ENCODE data around the gene QRICH2.

Gene QRICH2

DNA sequence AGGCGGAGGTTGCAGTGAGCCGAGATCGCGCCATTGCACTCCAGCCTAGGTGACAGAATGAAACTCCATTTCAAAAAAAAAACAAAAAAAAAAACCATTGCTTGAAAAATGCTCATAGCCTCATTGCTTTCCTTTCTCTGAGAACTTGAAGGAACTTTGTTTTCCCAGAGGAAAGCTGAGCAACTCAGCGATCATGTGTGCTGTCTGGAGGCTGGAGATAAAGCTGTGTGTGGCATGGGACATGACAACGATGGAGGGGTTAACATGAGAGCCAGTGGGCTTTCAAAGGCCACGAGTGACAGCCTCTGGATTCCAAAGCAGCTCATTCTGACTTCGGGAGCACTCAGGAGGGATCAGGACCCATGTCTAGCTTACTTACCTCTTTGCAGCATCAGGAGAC is 21.6 kb upstream of the QRICH2 start:
- TF ChIP-seq, protein P1, sequence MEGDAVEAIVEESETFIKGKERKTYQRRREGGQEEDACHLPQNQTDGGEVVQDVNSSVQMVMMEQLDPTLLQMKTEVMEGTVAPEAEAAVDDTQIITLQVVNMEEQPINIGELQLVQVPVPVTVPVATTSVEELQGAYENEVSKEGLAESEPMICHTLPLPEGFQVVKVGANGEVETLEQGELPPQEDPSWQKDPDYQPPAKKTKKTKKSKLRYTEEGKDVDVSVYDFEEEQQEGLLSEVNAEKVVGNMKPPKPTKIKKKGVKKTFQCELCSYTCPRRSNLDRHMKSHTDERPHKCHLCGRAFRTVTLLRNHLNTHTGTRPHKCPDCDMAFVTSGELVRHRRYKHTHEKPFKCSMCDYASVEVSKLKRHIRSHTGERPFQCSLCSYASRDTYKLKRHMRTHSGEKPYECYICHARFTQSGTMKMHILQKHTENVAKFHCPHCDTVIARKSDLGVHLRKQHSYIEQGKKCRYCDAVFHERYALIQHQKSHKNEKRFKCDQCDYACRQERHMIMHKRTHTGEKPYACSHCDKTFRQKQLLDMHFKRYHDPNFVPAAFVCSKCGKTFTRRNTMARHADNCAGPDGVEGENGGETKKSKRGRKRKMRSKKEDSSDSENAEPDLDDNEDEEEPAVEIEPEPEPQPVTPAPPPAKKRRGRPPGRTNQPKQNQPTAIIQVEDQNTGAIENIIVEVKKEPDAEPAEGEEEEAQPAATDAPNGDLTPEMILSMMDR (IDR thresholded peaks at IDR 0.05; ENCODE audit: insufficient read depth, low read depth, low read length, missing control alignments), result no peak
- no peak overlapping the region for H3K4me3 ChIP-seq (ENCODE audit: low read length)
- DNase-seq (ENCODE audit: low read depth), result no peak

DNA sequence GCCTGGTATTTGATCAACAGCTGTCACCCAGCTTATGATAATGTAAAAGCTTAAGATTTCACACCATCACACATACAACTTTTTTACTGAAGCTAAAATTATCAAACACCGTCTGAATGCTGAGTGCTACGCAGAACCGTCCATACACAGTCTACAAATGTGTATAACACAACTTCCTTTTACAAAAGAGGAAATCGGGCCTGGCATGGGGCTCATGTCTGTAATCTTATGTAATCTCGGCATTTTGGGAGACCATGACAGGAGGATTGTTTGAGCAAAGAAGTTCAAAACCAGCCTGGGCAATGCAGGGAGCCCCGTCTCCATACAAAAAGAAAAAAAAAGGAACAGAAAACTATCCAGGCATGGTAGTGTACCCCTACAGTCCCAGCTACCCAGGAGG is 19.6 kb upstream of the QRICH2 start:
- no peak overlapping the region for H3K4me3 ChIP-seq (ENCODE audit: low read length)
- TF ChIP-seq, protein P1 (IDR thresholded peaks at IDR 0.05; ENCODE audit: insufficient read depth, low read depth, low read length, missing control alignments), result no peak
- DNase-seq (ENCODE audit: low read depth), result no peak

DNA sequence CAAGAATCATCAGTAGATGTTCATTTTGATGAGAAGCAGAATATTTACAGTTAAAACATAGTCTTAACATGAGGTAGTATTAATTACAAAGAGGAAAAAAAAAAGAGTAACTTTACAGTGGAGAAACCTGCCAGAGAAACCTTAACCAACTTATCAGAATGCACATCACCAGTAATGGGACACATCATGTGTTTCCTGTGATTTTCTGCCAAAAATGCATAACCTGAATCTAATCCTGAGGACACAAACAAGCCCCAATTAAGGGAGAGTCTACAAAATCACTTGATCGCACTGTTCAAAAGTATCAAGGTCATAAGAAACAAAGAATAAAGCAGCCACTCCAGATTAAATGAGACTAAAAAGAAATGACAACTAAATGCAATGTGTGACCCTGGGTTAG is 18.2 kb upstream of the QRICH2 start:
- DNase-seq (ENCODE audit: low read depth), result no peak
- TF ChIP-seq, protein P1 (IDR thresholded peaks at IDR 0.05; ENCODE audit: insufficient read depth, low read depth, low read length, missing control alignments), result no peak
- no peak overlapping the region for H3K4me3 ChIP-seq (ENCODE audit: low read length)

DNA sequence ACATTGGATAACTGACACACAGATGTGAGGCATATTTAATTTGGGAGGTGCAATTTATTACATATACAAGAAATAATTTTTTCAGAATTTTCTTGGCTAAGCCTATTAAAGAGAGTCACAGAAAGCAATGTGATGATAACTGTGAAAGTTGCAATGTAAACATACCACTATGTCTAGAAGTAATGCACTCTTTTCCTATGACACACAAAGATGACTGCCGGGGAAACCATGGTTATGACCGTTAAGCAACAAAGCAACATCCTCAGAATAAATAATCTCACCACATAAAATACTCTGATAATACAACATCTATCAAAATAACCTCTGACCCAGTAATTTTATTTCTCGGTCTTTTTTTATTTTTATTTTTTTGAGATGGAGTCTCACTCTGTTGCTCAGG is 10.5 kb upstream of the QRICH2 start:
- no peak overlapping the region for H3K4me3 ChIP-seq (ENCODE audit: low read length)
- TF ChIP-seq, protein P1 (IDR thresholded peaks at IDR 0.05; ENCODE audit: insufficient read depth, low read depth, low read length, missing control alignments), result no peak
- no peak for DNase-seq (ENCODE audit: low read depth)

DNA sequence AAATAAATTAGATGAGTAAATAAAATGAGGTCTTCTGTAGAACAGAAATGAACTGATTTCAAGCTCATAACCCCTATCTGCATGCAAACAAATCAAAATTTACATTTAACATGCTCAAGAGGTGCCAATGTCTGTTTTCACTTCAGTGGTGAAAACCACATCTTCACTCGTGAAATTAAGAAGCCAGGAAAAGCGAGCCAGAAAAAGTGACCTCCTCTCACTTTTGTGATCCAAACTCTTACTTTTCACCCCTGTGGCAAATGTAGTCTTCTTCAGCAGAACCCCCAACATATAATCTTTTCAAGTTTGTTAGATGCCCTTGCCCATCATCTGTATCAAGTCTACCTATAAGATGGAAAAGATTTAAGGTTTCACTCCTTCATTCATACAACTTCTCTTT is 9.5 kb upstream of the QRICH2 start:
- DNase-seq (ENCODE audit: low read depth), result no peak
- TF ChIP-seq, protein P1 (IDR thresholded peaks at IDR 0.05; ENCODE audit: insufficient read depth, low read depth, low read length, missing control alignments), result no peak
- H3K4me3 ChIP-seq (ENCODE audit: low read length), result no peak overlapping the region

DNA sequence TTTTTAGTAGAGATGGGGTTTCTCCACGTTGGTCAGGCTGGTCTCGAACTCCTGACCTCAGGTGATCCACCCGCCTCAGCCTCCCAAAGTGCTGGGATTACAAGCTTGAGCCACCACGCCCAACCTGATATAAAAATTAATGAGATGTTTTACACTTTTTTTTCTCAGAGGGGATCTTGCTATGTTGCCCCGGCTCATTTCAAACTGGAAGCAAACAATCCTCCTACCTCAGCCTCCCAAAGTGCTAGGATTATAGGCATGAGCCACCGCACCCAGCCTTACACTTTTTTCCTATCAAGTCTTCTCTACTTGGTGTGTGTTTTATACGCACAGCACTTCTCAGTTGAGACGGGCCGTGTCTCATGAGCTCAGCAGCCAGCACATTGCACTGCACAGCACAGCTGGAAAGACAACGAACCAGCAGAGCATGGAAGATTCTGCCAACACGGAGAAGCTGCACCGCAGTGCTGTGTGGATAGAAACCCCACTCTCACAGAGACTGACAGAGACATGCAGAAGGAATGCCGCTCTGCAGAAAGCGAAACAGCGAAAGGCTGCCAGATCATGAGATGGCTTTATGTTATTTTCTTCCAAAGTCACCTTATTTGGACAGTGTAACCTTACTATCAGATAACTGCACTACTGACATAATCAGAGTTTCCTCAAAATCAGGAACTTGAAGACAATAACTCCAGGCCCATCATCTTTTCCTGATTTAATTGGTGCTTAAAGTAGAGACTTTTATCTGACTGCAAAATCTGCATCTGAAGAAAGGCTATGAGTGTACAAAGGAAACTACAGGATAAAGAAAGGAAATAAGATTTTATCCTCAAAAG is 6.5 kb upstream of the QRICH2 start:
- no peak for DNase-seq (ENCODE audit: low read depth)
- H3K4me3 ChIP-seq (ENCODE audit: low read length), result no peak overlapping the region
- TF ChIP-seq, protein P1 (IDR thresholded peaks at IDR 0.05; ENCODE audit: insufficient read depth, low read depth, low read length, missing control alignments), result no peak

DNA sequence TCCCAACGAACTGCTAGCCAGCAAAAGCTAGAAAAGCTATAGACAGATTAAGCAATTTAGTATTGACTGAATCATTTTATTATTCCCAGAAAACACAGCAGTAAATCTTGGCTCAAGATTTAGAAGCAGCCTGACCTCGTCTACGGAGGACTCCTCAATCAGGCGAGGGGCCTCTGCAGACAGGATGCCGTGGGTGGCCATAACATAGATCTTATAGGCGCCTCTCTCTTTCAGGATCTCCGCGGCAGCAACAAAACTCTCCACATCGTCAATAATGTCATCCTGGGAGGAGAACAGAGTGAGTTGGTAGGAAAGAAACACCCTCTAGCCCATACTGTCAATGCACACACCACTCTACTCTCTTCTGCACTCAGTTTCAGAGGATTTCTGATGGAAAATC is 4.7 kb upstream of the QRICH2 start:
- TF ChIP-seq, protein P1 (IDR thresholded peaks at IDR 0.05; ENCODE audit: insufficient read depth, low read depth, low read length, missing control alignments), result no peak
- no peak for DNase-seq (ENCODE audit: low read depth)
- no peak overlapping the region for H3K4me3 ChIP-seq (ENCODE audit: low read length)
